ENCODE data around the gene ZGPAT.

Gene ZGPAT

GRCh38 chr20:63695424-63696305, 12.2 kb upstream of the ZGPAT start:
- Histone ChIP-seq H3K4me1 (ENCODE audit: insufficient read depth, insufficient read length) (peaks cover 31% of the 10 kb centered on the region), H3K9ac (ENCODE audit: insufficient read length, low read depth) (no peak overlapping the region), H3K27me3 (ENCODE audit: insufficient read depth, insufficient read length) (no peaks in the 10 kb centered on the region), H3K4me3 (ENCODE audit: insufficient read length, low read depth) (no peak overlapping the region), H3K36me3 (ENCODE audit: insufficient read depth, insufficient read length, low read length) (peaks cover 83% of the 10 kb centered on the region), H3K9me3 (ENCODE audit: insufficient read depth, low read length) (peaks cover 13% of the 10 kb centered on the region; the same call in 1 of the 2 replicates)
- TF ChIP-seq SUZ12 (IDR thresholded peaks at IDR 0.05; ENCODE audit: extremely low read depth, insufficient read depth, insufficient read length) (no peak), YY1 (IDR thresholded peaks at IDR 0.05; ENCODE audit: insufficient read depth, insufficient read length) (no peak), ZNF274 (IDR thresholded peaks at IDR 0.05; ENCODE audit: low read depth, low read length) (no peak)
- DNase-seq (ENCODE audit: low read depth, low spot score): no peak

DNA sequence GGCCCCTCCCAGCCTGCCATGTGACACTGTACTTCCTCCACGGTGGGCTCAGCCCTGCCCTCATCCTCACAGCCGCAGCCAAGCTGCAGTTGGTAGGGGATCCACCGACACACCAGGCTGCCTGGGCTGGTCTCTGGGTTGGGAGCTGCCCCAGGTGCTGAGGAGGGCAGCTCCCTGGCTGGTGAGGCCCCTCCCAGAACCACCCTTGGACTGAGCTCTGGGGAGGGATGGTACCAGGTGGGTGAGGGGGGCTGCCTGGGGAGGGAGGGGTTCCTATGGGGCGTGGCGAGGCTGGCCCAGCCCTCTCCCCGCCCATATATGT, 11.6 kb upstream of the ZGPAT start:
- H3K36me3 ChIP-seq (ENCODE audit: insufficient read depth, insufficient read length, low read length): peaks cover 83% of the 10 kb centered on the region
- no peak overlapping the region for H3K9ac ChIP-seq (ENCODE audit: insufficient read length, low read depth)
- DNase-seq (ENCODE audit: low read depth, low spot score): no peak
- peaks cover 13% of the 10 kb centered on the region; the same call in 1 of the 2 replicates for H3K9me3 ChIP-seq (ENCODE audit: insufficient read depth, low read length)
- H3K4me3 ChIP-seq (ENCODE audit: insufficient read length, low read depth): no peak overlapping the region
- H3K4me1 ChIP-seq (ENCODE audit: insufficient read depth, insufficient read length): peaks cover 27% of the 10 kb centered on the region
- H3K27me3 ChIP-seq (ENCODE audit: insufficient read depth, insufficient read length): no peaks in the 10 kb centered on the region
- TF ChIP-seq SUZ12 (IDR thresholded peaks at IDR 0.05; ENCODE audit: extremely low read depth, insufficient read depth, insufficient read length) (no peak), ZNF274 (IDR thresholded peaks at IDR 0.05; ENCODE audit: low read depth, low read length) (no peak), YY1 (IDR thresholded peaks at IDR 0.05; ENCODE audit: insufficient read depth, insufficient read length) (no peak)

GRCh38 chr20:63696628-63697356, 11.0 kb upstream of the ZGPAT start, which contains the start of gene TNFRSF6B:
Gene TNFRSF6B, plus strand, starts transcription at chr20:63696652. Its CDS starts 116 bp downstream, at chr20:63696768.
- Histone ChIP-seq H3K9ac (ENCODE audit: insufficient read length, low read depth) (no peak within 1 kb of the TSS), H3K36me3 (ENCODE audit: insufficient read depth, insufficient read length, low read length) (peaks cover 82% of the 10 kb centered on the region), H3K4me3 (ENCODE audit: insufficient read length, low read depth) (no peak within 1 kb of the TSS), H3K9me3 (ENCODE audit: insufficient read depth, low read length) (peaks cover 13% of the 10 kb centered on the region; the same call in 1 of the 2 replicates), H3K4me1 (ENCODE audit: insufficient read depth, insufficient read length) (peaks cover 29% of the 10 kb centered on the region), H3K27me3 (ENCODE audit: insufficient read depth, insufficient read length) (no peaks in the 10 kb centered on the region)
- TF ChIP-seq ZNF274 (IDR thresholded peaks at IDR 0.05; ENCODE audit: low read depth, low read length): no peak
- DNase-seq (ENCODE audit: low read depth, low spot score): no peak

DNA sequence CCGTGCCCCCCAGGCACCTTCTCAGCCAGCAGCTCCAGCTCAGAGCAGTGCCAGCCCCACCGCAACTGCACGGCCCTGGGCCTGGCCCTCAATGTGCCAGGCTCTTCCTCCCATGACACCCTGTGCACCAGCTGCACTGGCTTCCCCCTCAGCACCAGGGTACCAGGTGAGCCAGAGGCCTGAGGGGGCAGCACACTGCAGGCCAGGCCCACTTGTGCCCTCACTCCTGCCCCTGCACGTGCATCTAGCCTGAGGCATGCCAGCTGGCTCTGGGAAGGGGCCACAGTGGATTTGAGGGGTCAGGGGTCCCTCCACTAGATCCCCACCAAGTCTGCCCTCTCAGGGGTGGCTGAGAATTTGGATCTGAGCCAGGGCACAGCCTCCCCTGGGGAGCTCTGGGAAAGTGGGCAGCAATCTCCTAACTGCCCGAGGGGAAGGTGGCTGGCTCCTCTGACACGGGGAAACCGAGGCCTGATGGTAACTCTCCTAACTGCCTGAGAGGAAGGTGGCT, 10.4 kb upstream of the ZGPAT start:
- Histone ChIP-seq H3K9ac (ENCODE audit: insufficient read length, low read depth) (no peak overlapping the region), H3K36me3 (ENCODE audit: insufficient read depth, insufficient read length, low read length) (peaks cover 85% of the 10 kb centered on the region), H3K4me1 (ENCODE audit: insufficient read depth, insufficient read length) (peaks cover 29% of the 10 kb centered on the region), H3K9me3 (ENCODE audit: insufficient read depth, low read length) (peaks cover 13% of the 10 kb centered on the region; the same call in 1 of the 2 replicates), H3K27me3 (ENCODE audit: insufficient read depth, insufficient read length) (no peaks in the 10 kb centered on the region), H3K4me3 (ENCODE audit: insufficient read length, low read depth) (no peak overlapping the region)
- no peak for DNase-seq (ENCODE audit: low read depth, low spot score)
- no peak for TF ChIP-seq YY1 (IDR thresholded peaks at IDR 0.05; ENCODE audit: insufficient read depth, insufficient read length)
- no peak for TF ChIP-seq ZNF274 (IDR thresholded peaks at IDR 0.05; ENCODE audit: low read depth, low read length)
- TF ChIP-seq SUZ12 (IDR thresholded peaks at IDR 0.05; ENCODE audit: extremely low read depth, insufficient read depth, insufficient read length): no peak

DNA sequence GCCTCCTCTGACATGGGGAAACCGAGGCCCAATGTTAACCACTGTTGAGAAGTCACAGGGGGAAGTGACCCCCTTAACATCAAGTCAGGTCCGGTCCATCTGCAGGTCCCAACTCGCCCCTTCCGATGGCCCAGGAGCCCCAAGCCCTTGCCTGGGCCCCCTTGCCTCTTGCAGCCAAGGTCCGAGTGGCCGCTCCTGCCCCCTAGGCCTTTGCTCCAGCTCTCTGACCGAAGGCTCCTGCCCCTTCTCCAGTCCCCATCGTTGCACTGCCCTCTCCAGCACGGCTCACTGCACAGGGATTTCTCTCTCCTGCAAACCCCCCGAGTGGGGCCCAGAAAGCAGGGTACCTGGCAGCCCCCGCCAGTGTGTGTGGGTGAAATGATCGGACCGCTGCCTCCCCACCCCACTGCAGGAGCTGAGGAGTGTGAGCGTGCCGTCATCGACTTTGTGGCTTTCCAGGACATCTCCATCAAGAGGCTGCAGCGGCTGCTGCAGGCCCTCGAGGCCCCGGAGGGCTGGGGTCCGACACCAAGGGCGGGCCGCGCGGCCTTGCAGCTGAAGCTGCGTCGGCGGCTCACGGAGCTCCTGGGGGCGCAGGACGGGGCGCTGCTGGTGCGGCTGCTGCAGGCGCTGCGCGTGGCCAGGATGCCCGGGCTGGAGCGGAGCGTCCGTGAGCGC, 9.8 kb upstream of the ZGPAT start:
- TF ChIP-seq YY1 (IDR thresholded peaks at IDR 0.05; ENCODE audit: insufficient read depth, insufficient read length): no peak
- TF ChIP-seq SUZ12 (IDR thresholded peaks at IDR 0.05; ENCODE audit: extremely low read depth, insufficient read depth, insufficient read length): no peak
- no peak for TF ChIP-seq ZNF274 (IDR thresholded peaks at IDR 0.05; ENCODE audit: low read depth, low read length)
- no peak overlapping the region for H3K4me3 ChIP-seq (ENCODE audit: insufficient read length, low read depth)
- H3K9me3 ChIP-seq (ENCODE audit: insufficient read depth, low read length): peaks cover 13% of the 10 kb centered on the region; the same call in 1 of the 2 replicates
- H3K4me1 ChIP-seq (ENCODE audit: insufficient read depth, insufficient read length): peaks cover 31% of the 10 kb centered on the region
- no peak for DNase-seq (ENCODE audit: low read depth, low spot score)
- no peak overlapping the region for H3K9ac ChIP-seq (ENCODE audit: insufficient read length, low read depth)
- H3K27me3 ChIP-seq (ENCODE audit: insufficient read depth, insufficient read length): no peaks in the 10 kb centered on the region
- peaks cover 90% of the 10 kb centered on the region for H3K36me3 ChIP-seq (ENCODE audit: insufficient read depth, insufficient read length, low read length)

- no peak for TF ChIP-seq SUZ12 (IDR thresholded peaks at IDR 0.05; ENCODE audit: extremely low read depth, insufficient read depth, insufficient read length)
- H3K9ac ChIP-seq (ENCODE audit: insufficient read length, low read depth): peak overlapping the region; percentile 17
- peaks cover 94% of the 10 kb centered on the region for H3K36me3 ChIP-seq (ENCODE audit: insufficient read depth, insufficient read length, low read length)
- H3K4me3 ChIP-seq (ENCODE audit: insufficient read length, low read depth): no peak overlapping the region
- DNase-seq (ENCODE audit: low read depth, low spot score): no peak
- no peaks in the 10 kb centered on the region for H3K27me3 ChIP-seq (ENCODE audit: insufficient read depth, insufficient read length)
- H3K9me3 ChIP-seq (ENCODE audit: insufficient read depth, low read length): peaks cover 9% of the 10 kb centered on the region; the same call in 1 of the 2 replicates
- peaks cover 31% of the 10 kb centered on the region for H3K4me1 ChIP-seq (ENCODE audit: insufficient read depth, insufficient read length)
Observed at GRCh38 chr20:63698739-63699465, 8.9 kb upstream of the ZGPAT start.
